Measurements from ENCODE around the gene ATP8B2. TPM values are rescaled to one million over a fixed set of nuclear protein-coding genes. Genes with fewer than 3 reads are reported as not detected.

Gene ATP8B2
- total and polyA plus RNA-seq, 10 of the 15 experiments (the other 5 are each of a cell fraction or from before 2014, with no cell fraction given) = 0.44 to 61.8 (median 15.0) TPM

DNA sequence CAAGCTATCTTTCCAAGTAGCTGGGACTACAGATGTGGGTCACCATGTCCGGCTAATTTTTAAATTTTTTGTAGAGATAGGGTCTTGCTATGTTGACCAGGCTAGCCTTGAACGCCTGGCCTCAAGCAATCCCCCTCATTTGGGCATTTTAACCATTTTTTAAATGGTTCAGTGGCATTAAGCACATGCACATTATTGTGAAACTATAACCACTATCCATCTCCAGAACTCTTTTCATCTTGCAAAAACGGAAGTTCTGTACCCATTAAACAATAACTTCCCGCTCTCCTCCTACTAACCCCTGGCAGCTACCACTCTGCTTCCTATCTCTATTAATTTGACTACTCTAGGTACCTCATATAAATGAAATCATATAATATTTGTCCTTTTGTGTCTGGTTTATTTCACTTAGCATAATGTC lies 75.1 kb downstream of the ATP8B2 start:
- peaks cover 22% of the 10 kb centered on the region for H3K4me1 ChIP-seq (ENCODE audit: control insufficient read depth, insufficient read depth, low read length)
- RAD21 ChIA-PET (ENCODE audit: unreplicated experiment) = interaction anchor here (1.0 to 1.3 kb wide), 3 partner anchors 11 to 65 kb away, joined by 3 to 9 read pairs (median 5); no protein-coding TSS in a partner anchor
- in situ Hi-C loops (cut with MboI) (no loop called here), intact Hi-C loops (cut with micrococcal nuclease; ENCODE audit: unreplicated experiment) (no loop called here)
- TF ChIP-seq PAX8 (IDR thresholded peaks at IDR 0.05) (no peak), ZZZ3 (IDR thresholded peaks at IDR 0.05; ENCODE audit: control insufficient read depth, insufficient read length, low read depth) (no peak), NFXL1 (IDR thresholded peaks at IDR 0.05; ENCODE audit: borderline replicate concordance) (no peak), MYC (IDR thresholded peaks at IDR 0.05; ENCODE audit: insufficient read depth, insufficient read length, insufficient replicate concordance, low read length, severe bottlenecking) (no peak), POU2F2 (IDR thresholded peaks at IDR 0.05; ENCODE audit: borderline replicate concordance, low read depth, low read length) (no peak), HDGF (IDR thresholded peaks at IDR 0.05) (no peak), ZNF217 (IDR thresholded peaks at IDR 0.05) (no peak), NR2C1 (IDR thresholded peaks at IDR 0.05) (no peak), E2F4 (IDR thresholded peaks at IDR 0.05; ENCODE audit: low read depth, low read length) (no peak)
- POLR2A ChIA-PET = interaction anchor here (1.2 to 1.3 kb wide), 2 partner anchors 9 to 14 kb away, joined by 4 to 6 read pairs; no protein-coding TSS in a partner anchor
- DNase-seq (ENCODE audit: low read depth, low spot score) (no peak), FAIRE-seq (no peak), ATAC-seq (no peak)
- 49% methylated on average over 4 of the region's 4 CpGs for WGBS (ENCODE audit: insufficient coverage, insufficient replicate concordance, low lambda C conversion rate, missing lambda C conversion rate)
- no peak overlapping the region for H3K4me3 ChIP-seq
- H3K36me3 ChIP-seq (ENCODE audit: control insufficient read depth in 2 of 2, insufficient read depth in 2 of 2, low read length in 1 of 2) = no peaks in the 10 kb centered on the region
- H3K9ac ChIP-seq (ENCODE audit: control insufficient read depth, insufficient read depth, low read length) = no peak overlapping the region
- no peak overlapping the region for H3K27ac ChIP-seq (ENCODE audit: control insufficient read depth, insufficient read depth)
- no TSS peak for BruUV-seq (replicated peaks)
- SMC1A ChIA-PET (ENCODE audit: uncharacterized antibody, unreplicated experiment) = interaction anchor here (0.6 to 2.5 kb wide), 10 partner anchors 9 to 532 kb away, joined by 3 to 10 read pairs (median 6); no protein-coding TSS in a partner anchor
- H3K9me3 ChIP-seq (replicated peaks; ENCODE audit: control insufficient read depth, insufficient read depth, low read length) = no peaks in the 10 kb centered on the region; the same call in 2 of the 3 replicates
- H3K4me2 ChIP-seq (ENCODE audit: control insufficient read depth, insufficient read depth) = no peak overlapping the region
- H2AFZ ChIP-seq (ENCODE audit: control insufficient read depth, low read depth, low read length) = no peak overlapping the region
- H3K27me3 ChIP-seq (replicated peaks in 1 of 2; ENCODE audit: control insufficient read depth in 2 of 2, insufficient read depth in 2 of 2, low read length in 1 of 2) = no peaks in the 10 kb centered on the region
- H4K20me1 ChIP-seq (ENCODE audit: control insufficient read depth, insufficient read depth) = no peaks in the 10 kb centered on the region
- H3K79me2 ChIP-seq (ENCODE audit: control insufficient read depth, insufficient read depth, low read length) = no peaks in the 10 kb centered on the region
- CTCF ChIA-PET = interaction anchor here (1.0 to 1.6 kb wide), 9 partner anchors 9 to 146 kb away, joined by 3 to 12 read pairs (median 4); no protein-coding TSS in a partner anchor

Small RNA genes within 50 kb of the gene (small RNA-seq; reads per million reads assigned to genes)
- gene RF00273 (not detected), gene RNU6-121P (not detected), gene RNU6-239P (not detected), gene RNU7-57P (not detected)

Other genes with a start within 250 kb of the ATP8B2 start
Only the 7 nearest of the 11 such genes appear.
- under 0.01 TPM in 1 of 2 replicates, not detected in the other for gene NUP210L, start 170.5 kb upstream of the ATP8B2 start, total RNA-seq (2014; rRNA removed)
- gene NUP210L, start 170.5 kb upstream of the ATP8B2 start, total RNA-seq (2014; rRNA removed; fragmentation: Illumina TruSeq; extraction: Trizol) = not detected in 2 replicates
- not detected in 2 replicates for gene NUP210L, start 170.5 kb upstream of the ATP8B2 start, total RNA-seq (2021)
- 0.03 TPM in 1 of 2 replicates, not detected in the other for gene NUP210L, start 170.5 kb upstream of the ATP8B2 start, polyA plus RNA-seq (2011; rRNA removed)
- 0.04 TPM in 1 of 2 replicates, not detected in the other for gene NUP210L, start 170.5 kb upstream of the ATP8B2 start, polyA plus RNA-seq (2014; fragmentation: Illumina TruSeq; extraction: Trizol)
- not detected for gene NUP210L, start 170.5 kb upstream of the ATP8B2 start, polyA plus RNA-seq (2014; fragmentation: Nextera tagmentation; extraction: Ambion mirVana)
- gene NUP210L, start 170.5 kb upstream of the ATP8B2 start, polyA plus RNA-seq (2014; rRNA removed) = not detected in 2 replicates
- under 1 TPM; 0.07 to 0.08 TPM for gene NUP210L, start 170.5 kb upstream of the ATP8B2 start, polyA plus RNA-seq (2016; fragmentation: Nextera tagmentation; extraction: Ambion mirVana)
- gene TPM3, start 133.4 kb upstream of the ATP8B2 start, total RNA-seq (2014; rRNA removed) = 405 and 502 TPM in 2 replicates
- gene TPM3, start 133.4 kb upstream of the ATP8B2 start, total RNA-seq (2014; rRNA removed; fragmentation: Illumina TruSeq; extraction: Trizol) = 411 and 420 TPM in 2 replicates
- 545 and 553 TPM in 2 replicates for gene TPM3, start 133.4 kb upstream of the ATP8B2 start, total RNA-seq (2021)
- gene TPM3, start 133.4 kb upstream of the ATP8B2 start, polyA plus RNA-seq (2011; rRNA removed) = 656 and 917 TPM in 2 replicates
- 597 and 607 TPM in 2 replicates for gene TPM3, start 133.4 kb upstream of the ATP8B2 start, polyA plus RNA-seq (2014; fragmentation: Illumina TruSeq; extraction: Trizol)
- 100 to 1,000 TPM; 270 to 321 TPM for gene TPM3, start 133.4 kb upstream of the ATP8B2 start, polyA plus RNA-seq (2014; fragmentation: Nextera tagmentation; extraction: Ambion mirVana)
- gene TPM3, start 133.4 kb upstream of the ATP8B2 start, polyA plus RNA-seq (2014; rRNA removed) = 414 and 456 TPM in 2 replicates
- gene TPM3, start 133.4 kb upstream of the ATP8B2 start, polyA plus RNA-seq (2016; fragmentation: Nextera tagmentation; extraction: Ambion mirVana) = 100 to 1,000 TPM; 732 to 759 TPM
- gene CFAP141, start 119.2 kb upstream of the ATP8B2 start, total RNA-seq (2014; rRNA removed) = not detected in 2 replicates
- gene CFAP141, start 119.2 kb upstream of the ATP8B2 start, total RNA-seq (2014; rRNA removed; fragmentation: Illumina TruSeq; extraction: Trizol) = not detected in 2 replicates
- gene CFAP141, start 119.2 kb upstream of the ATP8B2 start, total RNA-seq (2021) = not detected in 2 replicates
- gene CFAP141, start 119.2 kb upstream of the ATP8B2 start, polyA plus RNA-seq (2011; rRNA removed) = not detected in 2 replicates
- not detected in 2 replicates for gene CFAP141, start 119.2 kb upstream of the ATP8B2 start, polyA plus RNA-seq (2014; fragmentation: Illumina TruSeq; extraction: Trizol)
- gene CFAP141, start 119.2 kb upstream of the ATP8B2 start, polyA plus RNA-seq (2014; fragmentation: Nextera tagmentation; extraction: Ambion mirVana) = not detected
- not detected in 2 replicates for gene CFAP141, start 119.2 kb upstream of the ATP8B2 start, polyA plus RNA-seq (2014; rRNA removed)
- gene CFAP141, start 119.2 kb upstream of the ATP8B2 start, polyA plus RNA-seq (2016; fragmentation: Nextera tagmentation; extraction: Ambion mirVana) = not detected
- gene UBAP2L, start 104.6 kb upstream of the ATP8B2 start, total RNA-seq (2014; rRNA removed) = 56.6 and 58.7 TPM in 2 replicates
- gene UBAP2L, start 104.6 kb upstream of the ATP8B2 start, total RNA-seq (2014; rRNA removed; fragmentation: Illumina TruSeq; extraction: Trizol) = 69.6 and 75.8 TPM in 2 replicates
- gene UBAP2L, start 104.6 kb upstream of the ATP8B2 start, total RNA-seq (2021) = 163 and 171 TPM in 2 replicates
- 86.2 and 185 TPM in 2 replicates for gene UBAP2L, start 104.6 kb upstream of the ATP8B2 start, polyA plus RNA-seq (2011; rRNA removed)
- 164 and 180 TPM in 2 replicates for gene UBAP2L, start 104.6 kb upstream of the ATP8B2 start, polyA plus RNA-seq (2014; fragmentation: Illumina TruSeq; extraction: Trizol)
- 10 to 100 TPM; 49.9 to 53.3 TPM for gene UBAP2L, start 104.6 kb upstream of the ATP8B2 start, polyA plus RNA-seq (2014; fragmentation: Nextera tagmentation; extraction: Ambion mirVana)
- 140 and 151 TPM in 2 replicates for gene UBAP2L, start 104.6 kb upstream of the ATP8B2 start, polyA plus RNA-seq (2014; rRNA removed)
- gene UBAP2L, start 104.6 kb upstream of the ATP8B2 start, polyA plus RNA-seq (2016; fragmentation: Nextera tagmentation; extraction: Ambion mirVana) = 100 to 1,000 TPM; 181 to 198 TPM
- gene HAX1, start 52.9 kb upstream of the ATP8B2 start, total RNA-seq (2014; rRNA removed) = 145 and 146 TPM in 2 replicates
- gene HAX1, start 52.9 kb upstream of the ATP8B2 start, total RNA-seq (2014; rRNA removed; fragmentation: Illumina TruSeq; extraction: Trizol) = 141 and 145 TPM in 2 replicates
- gene HAX1, start 52.9 kb upstream of the ATP8B2 start, total RNA-seq (2021) = 95.3 and 99.4 TPM in 2 replicates
- gene HAX1, start 52.9 kb upstream of the ATP8B2 start, polyA plus RNA-seq (2011; rRNA removed) = 100 and 142 TPM in 2 replicates
- gene HAX1, start 52.9 kb upstream of the ATP8B2 start, polyA plus RNA-seq (2014; fragmentation: Illumina TruSeq; extraction: Trizol) = 145 and 177 TPM in 2 replicates
- 100 to 1,000 TPM; 249 to 288 TPM for gene HAX1, start 52.9 kb upstream of the ATP8B2 start, polyA plus RNA-seq (2014; fragmentation: Nextera tagmentation; extraction: Ambion mirVana)
- 148 and 149 TPM in 2 replicates for gene HAX1, start 52.9 kb upstream of the ATP8B2 start, polyA plus RNA-seq (2014; rRNA removed)
- 100 to 1,000 TPM; 160 to 169 TPM for gene HAX1, start 52.9 kb upstream of the ATP8B2 start, polyA plus RNA-seq (2016; fragmentation: Nextera tagmentation; extraction: Ambion mirVana)
- gene AQP10, start 4.4 kb upstream of the ATP8B2 start, total RNA-seq (2014; rRNA removed) = not detected in 2 replicates
- not detected in 2 replicates for gene AQP10, start 4.4 kb upstream of the ATP8B2 start, total RNA-seq (2014; rRNA removed; fragmentation: Illumina TruSeq; extraction: Trizol)
- gene AQP10, start 4.4 kb upstream of the ATP8B2 start, total RNA-seq (2021) = not detected in 2 replicates
- not detected in 2 replicates for gene AQP10, start 4.4 kb upstream of the ATP8B2 start, polyA plus RNA-seq (2011; rRNA removed)
- gene AQP10, start 4.4 kb upstream of the ATP8B2 start, polyA plus RNA-seq (2014; fragmentation: Illumina TruSeq; extraction: Trizol) = not detected in 2 replicates
- gene AQP10, start 4.4 kb upstream of the ATP8B2 start, polyA plus RNA-seq (2014; fragmentation: Nextera tagmentation; extraction: Ambion mirVana) = not detected
- gene AQP10, start 4.4 kb upstream of the ATP8B2 start, polyA plus RNA-seq (2014; rRNA removed) = not detected in 2 replicates
- gene AQP10, start 4.4 kb upstream of the ATP8B2 start, polyA plus RNA-seq (2016; fragmentation: Nextera tagmentation; extraction: Ambion mirVana) = not detected
- gene IL6R, start 79.8 kb downstream of the ATP8B2 start, total RNA-seq (2014; rRNA removed) = 29.3 and 31.9 TPM in 2 replicates
- gene IL6R, start 79.8 kb downstream of the ATP8B2 start, total RNA-seq (2014; rRNA removed; fragmentation: Illumina TruSeq; extraction: Trizol) = 17.4 and 18.2 TPM in 2 replicates
- 37.7 and 43.4 TPM in 2 replicates for gene IL6R, start 79.8 kb downstream of the ATP8B2 start, total RNA-seq (2021)
- 4.0 and 6.1 TPM in 2 replicates for gene IL6R, start 79.8 kb downstream of the ATP8B2 start, polyA plus RNA-seq (2011; rRNA removed)
- 21.7 and 23.9 TPM in 2 replicates for gene IL6R, start 79.8 kb downstream of the ATP8B2 start, polyA plus RNA-seq (2014; fragmentation: Illumina TruSeq; extraction: Trizol)
- gene IL6R, start 79.8 kb downstream of the ATP8B2 start, polyA plus RNA-seq (2014; fragmentation: Nextera tagmentation; extraction: Ambion mirVana) = 1 to 10 TPM; 1.9 to 3.9 TPM
- gene IL6R, start 79.8 kb downstream of the ATP8B2 start, polyA plus RNA-seq (2014; rRNA removed) = 34.0 and 45.3 TPM in 2 replicates
- 10 to 100 TPM; 16.5 to 16.8 TPM for gene IL6R, start 79.8 kb downstream of the ATP8B2 start, polyA plus RNA-seq (2016; fragmentation: Nextera tagmentation; extraction: Ambion mirVana)